DND-41 (cell line): ENCODE results near the gene HMGN4.
"Not testable (repeated sequence)": the region's sequence is repeated elsewhere in the genome, so short reads cannot be mapped to it uniquely, and the experiment has no call there.

ENCODE experiments used
- ATAC-seq: fragments of 200-7000 bp; cut with Tn5 transposase; 3 replicates; pipeline ENCODE4 v1.9.1; 2021; ENCODE audit warnings: low read depth; ENCODE audit not compliant: insufficient read depth
- DNase-seq: peaks from one replicate; pipeline ENCODE4 v3.0.0-alpha.2; 2020
- H2AFZ ChIP-seq: 2 replicates; pipeline ENCODE4 v1.6.0; 2012; ENCODE audit warnings: low read depth, low read length
- H3K27ac ChIP-seq: 2 replicates; pipeline ENCODE4 v1.5.1; 2012; ENCODE audit warnings: low read length, inconsistent platforms
- H3K27me3 ChIP-seq: fragments of 200-600 bp; sonication (generic); 2 replicates; pipeline ENCODE4 v1.6.0; 2012; ENCODE audit warnings: low read length, mild to moderate bottlenecking, inconsistent platforms; ENCODE audit not compliant: insufficient read depth, poor library complexity
- H3K36me3 ChIP-seq: 2 replicates; pipeline ENCODE4 v1.5.1; 2012; ENCODE audit warnings: low read length, inconsistent platforms; ENCODE audit not compliant: insufficient read depth
- H3K4me1 ChIP-seq: 2 replicates; pipeline ENCODE4 v1.5.1; 2012; ENCODE audit warnings: mild to moderate bottlenecking, low read length; ENCODE audit not compliant: insufficient read depth
- H3K4me2 ChIP-seq: 2 replicates; pipeline ENCODE4 v1.6.0; 2012; ENCODE audit warnings: mild to moderate bottlenecking, moderate library complexity, low read length, inconsistent platforms; ENCODE audit not compliant: insufficient read depth
- H3K4me3 ChIP-seq, 2 experiments: fragments of 200-600 bp in 1 of 2; shearing (Covaris generic) in 1 of 2; 2 replicates each; pipeline ENCODE4 v1.5.1; 2012 to 2016; ENCODE audit warnings: inconsistent platforms in 2 of 2, low read length in 2 of 2, mild to moderate bottlenecking in 2 of 2, low read depth in 1 of 2, moderate library complexity in 1 of 2
- H3K79me2 ChIP-seq: 2 replicates; pipeline ENCODE4 v1.6.0; 2012; ENCODE audit warnings: low read length, inconsistent platforms; ENCODE audit not compliant: insufficient read depth
- H3K9ac ChIP-seq: 2 replicates; pipeline ENCODE4 v1.6.0; 2012; ENCODE audit warnings: low read depth, mild to moderate bottlenecking, inconsistent platforms, low read length, moderate library complexity
- H3K9me3 ChIP-seq: 2 replicates; pipeline ENCODE4 v1.5.1; 2012; ENCODE audit warnings: low read length, moderate library complexity, mild to moderate bottlenecking, inconsistent platforms; ENCODE audit not compliant: insufficient read depth, severe bottlenecking
- H4K20me1 ChIP-seq: 2 replicates; pipeline ENCODE4 v1.6.0; 2012; ENCODE audit warnings: low read length; ENCODE audit not compliant: insufficient read depth
- EZH2 ChIP-seq: IDR thresholded peaks from 3 replicates; pipeline ENCODE4 v1.6.1; 2012; ENCODE audit warnings: borderline replicate concordance, low read depth, mild to moderate bottlenecking, moderate library complexity, low read length, inconsistent platforms; ENCODE audit not compliant: severe bottlenecking
- TF ChIP-seq, protein P1 (sequence below): IDR thresholded peaks from 2 replicates; pipeline ENCODE4 v1.5.1; 2012; ENCODE audit warnings: borderline replicate concordance, low read length, moderate library complexity, mild to moderate bottlenecking; ENCODE audit not compliant: poor library complexity, severe bottlenecking; ENCODE audit errors: extremely low read depth

Gene HMGN4

DNA sequence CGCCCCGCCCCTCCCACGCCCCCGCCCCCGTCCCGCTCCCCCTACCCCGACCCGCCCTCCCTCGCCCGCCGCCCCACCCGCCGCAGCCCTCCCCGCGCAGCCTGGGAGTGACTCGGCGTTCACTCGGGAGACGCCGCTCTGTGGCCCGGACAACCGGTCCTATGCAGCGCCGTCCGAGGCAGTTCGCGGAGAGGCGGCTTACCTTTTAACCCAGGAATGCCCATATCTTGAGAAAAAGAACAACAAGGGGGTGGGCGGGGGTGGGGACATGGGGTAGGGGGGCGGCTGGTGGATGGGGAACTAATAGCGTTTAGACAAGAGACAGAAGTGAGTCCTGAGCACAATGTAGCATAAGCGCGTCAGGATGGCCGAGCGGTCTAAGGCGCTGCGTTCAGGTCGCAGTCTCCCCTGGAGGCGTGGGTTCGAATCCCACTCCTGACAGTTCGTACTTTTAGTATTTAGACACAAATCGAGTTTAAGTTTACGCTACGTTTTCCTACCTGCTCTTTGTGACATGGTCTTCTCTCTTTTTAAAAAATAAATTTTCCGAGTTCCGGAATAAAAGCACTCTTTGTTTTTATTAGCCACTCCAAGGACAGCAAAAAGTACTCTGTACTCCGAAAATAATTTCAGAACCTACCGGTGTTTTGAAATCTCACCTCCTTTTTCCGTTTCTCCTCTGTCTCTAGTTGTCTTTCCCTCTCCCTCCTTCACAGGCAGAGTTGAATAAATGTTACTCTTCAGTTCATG, 17.1 kb upstream of the HMGN4 start:
- Histone ChIP-seq H3K36me3 (no peaks in the 10 kb centered on the region), H3K4me3 (peak overlapping the region; percentile 13 to 54; a peak in 3 of 4 replicates), H4K20me1 (no peaks in the 10 kb centered on the region), H3K79me2 (no peaks in the 10 kb centered on the region), H3K4me2 (peak overlapping the region; percentile 66), H3K9ac (peak overlapping the region; percentile 44), H3K4me1 (peaks cover 18% of the 10 kb centered on the region), H2AFZ (peak overlapping the region; percentile 71; the same call in 1 of the 2 replicates), H3K9me3 (no peaks in the 10 kb centered on the region), H3K27me3 (no peaks in the 10 kb centered on the region), H3K27ac (peak overlapping the region; percentile 65)
- TF ChIP-seq EZH2, result no peak
- TF ChIP-seq, protein P1, sequence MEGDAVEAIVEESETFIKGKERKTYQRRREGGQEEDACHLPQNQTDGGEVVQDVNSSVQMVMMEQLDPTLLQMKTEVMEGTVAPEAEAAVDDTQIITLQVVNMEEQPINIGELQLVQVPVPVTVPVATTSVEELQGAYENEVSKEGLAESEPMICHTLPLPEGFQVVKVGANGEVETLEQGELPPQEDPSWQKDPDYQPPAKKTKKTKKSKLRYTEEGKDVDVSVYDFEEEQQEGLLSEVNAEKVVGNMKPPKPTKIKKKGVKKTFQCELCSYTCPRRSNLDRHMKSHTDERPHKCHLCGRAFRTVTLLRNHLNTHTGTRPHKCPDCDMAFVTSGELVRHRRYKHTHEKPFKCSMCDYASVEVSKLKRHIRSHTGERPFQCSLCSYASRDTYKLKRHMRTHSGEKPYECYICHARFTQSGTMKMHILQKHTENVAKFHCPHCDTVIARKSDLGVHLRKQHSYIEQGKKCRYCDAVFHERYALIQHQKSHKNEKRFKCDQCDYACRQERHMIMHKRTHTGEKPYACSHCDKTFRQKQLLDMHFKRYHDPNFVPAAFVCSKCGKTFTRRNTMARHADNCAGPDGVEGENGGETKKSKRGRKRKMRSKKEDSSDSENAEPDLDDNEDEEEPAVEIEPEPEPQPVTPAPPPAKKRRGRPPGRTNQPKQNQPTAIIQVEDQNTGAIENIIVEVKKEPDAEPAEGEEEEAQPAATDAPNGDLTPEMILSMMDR, result no peak
- ATAC-seq (peak; percentile 86), DNase-seq (peak; percentile 85)

DNA sequence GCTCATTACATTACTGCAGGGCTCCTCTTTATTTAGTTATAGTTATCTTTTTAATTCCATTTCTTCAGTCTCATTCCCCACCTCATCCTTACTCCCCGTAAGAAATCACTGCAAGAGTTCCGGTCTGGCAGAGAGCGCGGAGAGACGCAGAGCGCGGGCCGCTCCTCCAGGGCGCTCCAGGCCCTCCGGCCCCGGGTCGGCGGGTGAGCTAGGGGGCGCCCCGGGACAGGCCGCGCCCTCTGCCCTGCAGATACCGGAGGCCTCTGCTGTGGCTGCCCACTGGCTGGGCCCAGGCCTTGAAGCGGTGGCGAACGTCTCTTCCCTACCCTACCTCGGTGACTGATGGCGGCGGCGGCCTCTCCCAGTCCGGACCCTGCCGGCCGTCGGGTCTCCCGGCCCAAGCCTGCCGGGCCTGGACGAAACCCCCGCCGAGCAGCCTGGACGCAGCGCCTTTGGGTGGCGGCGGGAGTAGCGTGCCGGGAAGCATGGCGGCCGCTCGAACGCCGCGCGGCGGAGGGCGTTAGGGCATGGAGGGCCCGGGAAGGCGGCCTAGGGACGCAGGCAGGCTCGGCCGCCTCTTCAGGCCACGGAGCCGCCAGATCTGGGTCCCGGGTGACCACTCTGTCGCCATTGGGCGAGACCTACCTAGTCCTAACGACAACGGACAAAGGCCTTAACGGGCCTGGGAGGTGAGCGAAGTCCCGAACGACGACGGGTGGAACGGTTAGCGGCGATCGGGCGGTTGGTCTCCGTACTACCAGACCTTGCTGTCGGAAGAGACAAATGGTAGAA, 16.4 kb upstream of the HMGN4 start:
- Histone ChIP-seq H3K4me3 (peak overlapping the region in 1 of 2 experiments; percentile 54; a peak in 2 of 4 replicates), H3K79me2 (no peaks in the 10 kb centered on the region), H3K9ac (peak overlapping the region; percentile 44), H4K20me1 (no peaks in the 10 kb centered on the region), H3K36me3 (no peaks in the 10 kb centered on the region), H2AFZ (peak overlapping the region; percentile 71; the same call in 1 of the 2 replicates), H3K4me1 (peaks cover 18% of the 10 kb centered on the region), H3K4me2 (peak overlapping the region; percentile 66), H3K27me3 (no peaks in the 10 kb centered on the region), H3K27ac (peak overlapping the region; percentile 65; the same call in 1 of the 2 replicates), H3K9me3 (no peaks in the 10 kb centered on the region)
- TF ChIP-seq, protein P1, result no peak
- TF ChIP-seq EZH2, result no peak
- DNase-seq, result no peak
- no peak for ATAC-seq

DNA sequence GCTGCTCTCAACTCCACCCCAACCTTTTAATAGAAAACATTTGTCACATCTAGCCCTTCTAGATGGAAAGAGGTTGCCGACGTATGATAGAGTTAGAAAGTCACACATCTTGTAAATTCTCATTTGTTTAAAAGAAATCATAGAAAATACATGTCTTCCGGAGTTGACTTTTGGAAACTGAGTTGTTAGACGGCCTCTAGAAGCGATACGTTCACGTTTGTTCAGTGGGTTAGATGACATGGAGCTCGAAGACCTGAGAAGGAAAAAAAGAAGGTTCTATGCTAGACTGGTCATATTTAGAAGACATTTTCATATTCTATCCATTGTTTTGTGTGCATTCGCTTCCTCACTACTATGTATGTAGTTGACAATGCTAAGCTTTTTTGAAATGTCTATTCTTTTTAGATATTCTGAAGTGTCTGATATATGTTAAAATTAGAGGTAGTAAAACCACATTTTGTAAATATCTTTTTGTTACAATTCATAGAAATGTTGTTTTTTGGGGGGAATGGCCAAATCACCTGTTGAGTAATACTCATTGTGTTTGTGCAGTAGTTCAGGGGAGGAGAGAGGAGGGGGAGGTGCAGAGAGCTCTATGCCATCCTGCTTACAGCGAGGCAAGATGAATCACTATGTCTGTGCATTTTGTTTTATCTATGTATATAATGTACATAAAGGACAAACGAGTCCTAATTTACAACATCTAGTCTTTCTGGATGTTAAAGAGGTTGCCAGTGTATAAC, 15.5 kb upstream of the HMGN4 start:
- DNase-seq, H3K27ac ChIP-seq, H3K36me3 ChIP-seq, H3K9ac ChIP-seq, H2AFZ ChIP-seq, H3K79me2 ChIP-seq, H3K27me3 ChIP-seq, H4K20me1 ChIP-seq, H3K9me3 ChIP-seq, H3K4me2 ChIP-seq, ATAC-seq, H3K4me3 ChIP-seq: not testable (repeated sequence)
- H3K4me1 ChIP-seq, result peaks cover 18% of the 10 kb centered on the region

DNA sequence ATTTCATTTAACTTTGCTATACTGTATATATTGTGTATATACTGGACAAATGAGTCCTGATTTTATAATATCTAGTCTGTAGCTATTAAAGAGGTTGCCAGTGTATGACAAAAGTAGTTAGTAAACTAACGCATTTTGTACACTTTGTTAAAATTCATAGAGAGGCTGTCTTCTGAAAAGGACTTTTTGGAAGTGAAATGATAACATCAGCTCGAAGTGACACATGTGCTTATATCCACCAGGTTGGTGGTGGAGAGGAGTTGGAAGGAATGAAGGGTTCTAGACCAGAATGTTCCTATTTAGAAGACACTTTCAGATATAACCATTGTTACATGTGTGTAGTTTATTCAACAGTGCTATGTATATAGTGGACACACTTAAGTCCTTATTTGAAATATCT, 13.9 kb upstream of the HMGN4 start:
- H3K27me3 ChIP-seq, H2AFZ ChIP-seq, H3K9ac ChIP-seq, H3K4me3 ChIP-seq, H4K20me1 ChIP-seq, H3K36me3 ChIP-seq, H3K27ac ChIP-seq, DNase-seq, ATAC-seq, H3K9me3 ChIP-seq, H3K4me2 ChIP-seq, H3K79me2 ChIP-seq: not testable (repeated sequence)
- peaks cover 18% of the 10 kb centered on the region for H3K4me1 ChIP-seq
